Motor neuron (in vitro differentiated cells): ENCODE results near the gene MICAL3. TPM values are rescaled to one million over a fixed set of nuclear protein-coding genes. Genes with fewer than 3 reads are reported as not detected.

Experiments used
- ATAC-seq, 8 experiments: fragments of 200-7000 bp; cut with Tn5 transposase; replicated peaks in 6 of 8; 2 replicates each; pipeline ENCODE4 v1.8.0; 2021; ENCODE audit warnings: mild to moderate bottlenecking in 8 of 8, moderate library complexity in 8 of 8
- H3K27ac ChIP-seq, 2 donors: fragments of 250-450 bp; sonication (Bioruptor Pico); 2 replicates each; pipeline ENCODE4 v1.9.0; 2021; ENCODE audit warnings: antibody characterized with exemption in 2 of 2, mild to moderate bottlenecking in 2 of 2, moderate library complexity in 1 of 2
- H3K4me1 ChIP-seq, 2 donors: fragments of 250-450 bp; sonication (Bioruptor Pico); replicated peaks in 1 of 2; 2 replicates each; pipeline ENCODE4 v1.6.1; 2021; ENCODE audit warnings: antibody characterized with exemption in 2 of 2, mild to moderate bottlenecking in 2 of 2, moderate library complexity in 1 of 2
- H3K4me3 ChIP-seq, 5 donors: fragments of 250-450 bp; sonication (Bioruptor Pico); 2 replicates each; pipeline ENCODE4 v1.9.0; 2021; ENCODE audit warnings: antibody characterized with exemption in 5 of 5, mild to moderate bottlenecking in 5 of 5, moderate library complexity in 4 of 5
- WGBS, 10 experiments: fragments of 450-650 bp; shearing (Covaris generic); methylation state at CpG; one replicate each; pipeline ENCODE4 v1.0.0; 2022; 5-methylcytosine and 5-hydroxymethylcytosine counted together
- in situ Hi-C, 9 experiments: fragments of 400-800 bp; cut with MboI; loops; one replicate each; pipeline ENCODE4 v1.15.0; 2021; ENCODE audit warnings: low sequenced_read_pairs in 9 of 9, low pct_unique_long_range_greater_than_20kb in 2 of 9; ENCODE audit not compliant: unreplicated experiment in 9 of 9
- total RNA-seq, 8 experiments: library from RNA; unstranded; fragments of 300-600 nt; gene quantifications; 2 replicates each; pipeline versions ENCODE4 v1.2.3 to v1.2.4, GENCODE V29; 2022

The MICAL3 gene
- total RNA-seq, 8 experiments from 2014 or later, result 15.2 to 46.0 (median 20.4) TPM

DNA sequence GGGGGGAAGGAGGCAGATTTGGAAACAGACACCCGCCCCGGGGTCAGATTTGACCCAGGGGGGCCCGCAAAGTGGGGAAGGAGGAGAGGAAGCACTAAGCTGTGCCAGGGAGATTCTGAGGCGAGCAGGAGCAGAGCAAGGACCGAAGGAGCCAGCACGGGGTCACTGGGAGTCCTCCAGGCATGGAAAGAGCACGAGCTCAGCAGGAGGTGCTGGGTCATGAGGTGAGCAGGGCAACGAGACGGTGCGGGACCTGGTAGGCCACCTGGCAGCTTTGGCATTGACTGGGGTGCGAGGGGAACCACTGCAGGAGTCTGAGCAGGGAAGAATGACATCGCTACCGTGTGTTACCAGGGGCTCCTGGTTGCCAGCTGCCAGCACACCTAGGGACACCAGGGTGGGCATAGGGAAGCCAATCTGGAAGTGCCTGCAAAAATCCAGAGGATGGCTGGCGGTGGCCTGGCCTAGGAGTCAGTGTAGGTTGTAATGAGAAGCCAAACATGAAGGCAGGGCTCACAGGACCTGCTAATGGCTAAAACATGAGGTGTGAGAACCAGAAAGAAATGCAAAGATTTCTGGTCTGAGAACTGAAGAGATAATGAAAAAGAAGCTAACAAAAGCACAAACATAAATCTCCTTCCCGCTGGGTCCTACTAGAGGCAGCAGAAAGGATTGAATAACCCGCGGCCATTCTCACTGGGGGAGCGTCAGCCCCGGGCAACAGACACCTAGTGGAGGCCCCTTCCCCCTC lies 63.5 kb downstream of the MICAL3 start:
- Histone ChIP-seq H3K4me1 (peaks cover 6 to 19% of the 10 kb centered on the region in 2 donors), H3K27ac (no peak overlapping the region), H3K4me3 (no peak overlapping the region)
- 17 to 53% (median 51%) methylated on average over 1 to 9 of the region's 19 CpGs; no CpG with 5 or more reads in 6 of the 10 experiments for WGBS, 10 experiments
- ATAC-seq, result peak in 5 of 8 experiments; percentile 68 to 78 (median 72)
- in situ Hi-C loops, result no loop called here

- H3K4me1 ChIP-seq, result peaks cover 6 to 19% of the 10 kb centered on the region in 2 donors
- no peak overlapping the region for H3K27ac ChIP-seq
- in situ Hi-C loops, result no loop called here
- ATAC-seq, result no peak
- 80 to 100% (median 99%) methylated on average over 1 to 7 of the region's 8 CpGs; no CpG with 5 or more reads in 4 of the 10 experiments for WGBS, 10 experiments
- no peak overlapping the region for H3K4me3 ChIP-seq
Measured at GRCh38 chr22:17960011-17960410, 64.3 kb downstream of the MICAL3 start.

- H3K4me1 ChIP-seq, result peaks cover 6 to 13% of the 10 kb centered on the region in 2 donors
- H3K4me3 ChIP-seq, result no peak overlapping the region
- no peak overlapping the region for H3K27ac ChIP-seq
- in situ Hi-C loops, result no loop called here
- ATAC-seq, result no peak
- WGBS, 10 experiments, result 40 to 100% (median 80%) methylated on average over 1 to 4 of the region's 7 CpGs; no CpG with 5 or more reads in 5 of the 10 experiments
Measured at GRCh38 chr22:17958166-17958565, 66.2 kb downstream of the MICAL3 start.

- H3K27ac ChIP-seq, result no peak overlapping the region
- peaks cover 6 to 13% of the 10 kb centered on the region in 2 donors for H3K4me1 ChIP-seq
- ATAC-seq, result peak in 1 of 8 experiments; percentile 48
- WGBS, 10 experiments, result 10 to 90% (median 65%) methylated on average over 1 to 6 of the region's 6 CpGs
- H3K4me3 ChIP-seq, result no peak overlapping the region
- in situ Hi-C loops, result no loop called here
Measured at GRCh38 chr22:17957693-17958092, 66.7 kb downstream of the MICAL3 start.

DNA sequence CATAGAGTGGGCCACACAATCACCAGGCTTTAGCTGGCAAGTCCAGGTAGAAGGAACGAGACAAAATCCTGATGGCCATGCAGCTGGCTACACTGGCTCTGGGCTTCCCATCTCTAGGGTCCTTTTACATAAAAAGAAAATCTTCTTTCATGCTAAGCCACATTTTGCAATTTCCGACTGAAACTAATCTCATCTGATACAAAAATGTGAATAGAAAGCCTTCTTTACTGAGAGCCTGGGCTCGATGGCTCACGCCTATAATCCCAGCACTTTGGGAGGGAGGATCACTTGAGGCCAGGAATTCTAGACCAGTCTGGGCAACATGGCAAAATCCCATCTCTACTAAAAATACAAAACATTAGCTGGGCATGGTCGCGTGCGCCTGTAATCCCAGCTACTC lies 67.2 kb downstream of the MICAL3 start:
- in situ Hi-C loops, result no loop called here
- Histone ChIP-seq H3K4me3 (no peak overlapping the region), H3K4me1 (peaks cover 6 to 13% of the 10 kb centered on the region in 2 donors), H3K27ac (no peak overlapping the region)
- 43 to 96% (median 87%) methylated on average over 5 to 7 of the region's 7 CpGs; no CpG with 5 or more reads in 2 of the 10 experiments for WGBS, 10 experiments
- ATAC-seq, result no peak

DNA sequence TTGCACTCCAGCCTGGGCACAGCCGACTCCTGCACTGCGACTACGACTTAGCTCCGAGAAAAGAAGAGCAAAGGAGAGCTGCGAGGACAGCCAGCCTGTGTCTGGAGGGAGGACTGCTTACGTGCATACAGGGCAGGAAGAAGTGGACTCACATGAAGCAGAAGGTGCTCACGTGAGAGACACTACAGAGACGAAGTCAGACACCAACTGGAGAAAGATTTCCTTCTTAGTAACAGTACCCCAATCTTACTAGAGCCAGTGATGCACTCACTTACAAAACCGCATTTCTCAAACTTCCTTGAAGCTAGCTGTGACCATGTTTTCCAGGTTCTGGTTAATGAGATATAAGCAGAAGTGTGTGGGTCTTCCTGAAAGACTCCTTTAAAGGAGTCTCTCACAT lies 67.7 kb downstream of the MICAL3 start:
- 60 to 100% (median 100%) methylated on average over 1 to 6 of the region's 9 CpGs; no CpG with 5 or more reads in 3 of the 10 experiments for WGBS, 10 experiments
- no peak for ATAC-seq
- Histone ChIP-seq H3K4me1 (peaks cover 6 to 13% of the 10 kb centered on the region in 2 donors), H3K27ac (no peak overlapping the region), H3K4me3 (no peak overlapping the region)
- in situ Hi-C loops, result no loop called here

DNA sequence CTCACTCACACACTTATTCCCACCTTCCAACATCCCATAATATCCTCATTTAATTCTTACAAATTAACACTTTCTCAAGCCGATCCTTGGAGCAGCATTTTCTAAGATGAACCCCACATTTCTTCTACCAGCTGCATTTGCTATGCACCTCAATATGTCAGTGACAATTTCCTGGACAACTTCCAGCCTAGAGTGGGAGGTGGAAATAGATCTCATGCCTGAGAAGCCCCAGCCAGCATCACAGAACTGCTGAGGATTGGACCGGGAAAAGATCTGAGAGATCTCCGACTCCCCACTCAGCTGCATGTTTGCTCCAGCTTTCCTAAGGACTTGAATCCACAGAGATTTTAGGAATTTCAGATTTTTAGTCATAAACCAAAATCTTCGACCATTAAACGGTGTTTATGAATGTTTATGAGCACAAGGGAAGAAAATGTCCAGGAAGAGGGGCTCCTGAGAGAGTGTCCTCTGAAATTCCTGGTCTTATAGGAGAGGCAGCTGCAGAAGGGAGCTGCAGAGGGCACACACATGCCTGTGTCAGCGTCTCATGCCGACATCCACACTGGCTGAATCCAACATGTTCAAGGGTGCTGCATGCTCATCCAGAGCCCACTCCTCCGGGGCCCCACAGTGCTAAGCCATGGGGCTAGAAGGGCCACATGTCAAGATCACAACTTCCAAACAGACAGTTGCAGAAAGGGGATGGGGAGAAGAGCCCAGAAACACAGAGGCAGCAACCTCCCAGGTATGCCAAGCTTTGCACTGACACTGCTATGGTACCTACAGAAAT lies 68.6 kb downstream of the MICAL3 start:
- H3K27ac ChIP-seq, result no peak overlapping the region
- peaks cover 4 to 5% of the 10 kb centered on the region in 2 donors for H3K4me1 ChIP-seq
- in situ Hi-C loops, result no loop called here
- no peak for ATAC-seq
- WGBS, 10 experiments, result 24 to 100% (median 82%) methylated on average over 1 to 8 of the region's 8 CpGs; no CpG with 5 or more reads in 2 of the 10 experiments
- H3K4me3 ChIP-seq, result no peak overlapping the region

GRCh38 chr22:17954860-17955587 lies 69.3 kb downstream of the MICAL3 start:
- 57 to 100% (median 93%) methylated on average over 1 to 8 of the region's 8 CpGs; no CpG with 5 or more reads in 4 of the 10 experiments for WGBS, 10 experiments
- in situ Hi-C loops, result no loop called here
- Histone ChIP-seq H3K4me1 (no peaks in the 10 kb centered on the region), H3K27ac (no peak overlapping the region), H3K4me3 (no peak overlapping the region)
- ATAC-seq, result no peak

DNA sequence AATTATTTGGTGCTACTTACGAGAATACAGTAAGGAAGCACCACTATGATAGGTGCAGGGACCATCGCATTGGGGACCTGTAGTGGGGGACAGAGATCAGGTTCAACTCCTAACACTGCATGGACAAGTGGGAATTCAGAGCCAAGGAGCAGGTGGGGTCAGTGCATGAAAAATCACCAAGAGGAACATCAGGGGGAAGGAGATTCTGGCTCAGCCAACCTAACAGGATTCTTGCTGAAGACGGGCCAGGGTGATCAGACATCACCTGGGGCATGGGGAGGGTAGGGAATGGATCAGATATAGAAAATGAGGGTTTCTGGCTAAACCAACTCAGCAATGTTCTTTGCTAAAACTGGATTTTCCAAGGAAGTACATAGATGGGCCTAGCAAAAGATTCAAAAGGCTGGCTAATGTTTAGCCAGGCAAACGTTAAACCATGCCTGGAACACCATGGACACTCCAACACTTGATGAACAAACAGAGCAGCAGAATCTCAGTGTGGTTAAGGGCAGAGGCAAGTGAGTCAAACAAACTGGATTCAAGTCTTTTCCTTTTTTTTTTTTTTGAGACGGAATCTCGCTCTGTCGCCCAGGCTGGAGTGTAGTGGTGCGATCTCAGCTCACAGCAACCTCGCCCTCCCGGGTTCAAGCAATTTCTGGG lies 70.0 kb downstream of the MICAL3 start:
- 40 to 100% (median 98%) methylated on average over 1 to 7 of the region's 10 CpGs for WGBS, 10 experiments
- in situ Hi-C loops, result no loop called here
- no peaks in the 10 kb centered on the region for H3K4me1 ChIP-seq
- no peak overlapping the region for H3K4me3 ChIP-seq
- ATAC-seq, result no peak
- no peak overlapping the region for H3K27ac ChIP-seq

DNA sequence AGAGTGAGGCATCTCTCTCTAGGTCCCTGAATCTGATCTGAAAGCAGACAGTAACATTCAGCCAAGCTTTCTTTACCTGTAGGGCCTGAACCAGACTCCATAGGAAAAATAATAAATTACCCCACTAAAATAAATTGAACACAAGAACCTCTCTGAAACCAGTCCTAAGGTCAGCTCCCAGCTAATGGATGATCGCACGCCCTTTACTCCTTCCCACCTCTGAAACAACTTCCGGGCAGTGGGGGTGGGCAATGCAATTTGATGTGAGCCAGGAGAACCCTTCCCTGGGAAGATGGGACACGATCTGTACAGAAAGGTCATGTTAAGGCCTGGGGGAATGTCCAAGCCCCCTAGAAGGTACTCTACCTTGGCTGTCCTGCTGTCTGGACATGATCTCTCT lies 71.2 kb downstream of the MICAL3 start:
- 60 to 100% (median 90%) methylated on average over 1 to 4 of the region's 4 CpGs; no CpG with 5 or more reads in 6 of the 10 experiments for WGBS, 10 experiments
- no peak for ATAC-seq
- in situ Hi-C loops, result no loop called here
- no peaks in the 10 kb centered on the region for H3K4me1 ChIP-seq
- H3K27ac ChIP-seq, result no peak overlapping the region
- H3K4me3 ChIP-seq, result no peak overlapping the region

DNA sequence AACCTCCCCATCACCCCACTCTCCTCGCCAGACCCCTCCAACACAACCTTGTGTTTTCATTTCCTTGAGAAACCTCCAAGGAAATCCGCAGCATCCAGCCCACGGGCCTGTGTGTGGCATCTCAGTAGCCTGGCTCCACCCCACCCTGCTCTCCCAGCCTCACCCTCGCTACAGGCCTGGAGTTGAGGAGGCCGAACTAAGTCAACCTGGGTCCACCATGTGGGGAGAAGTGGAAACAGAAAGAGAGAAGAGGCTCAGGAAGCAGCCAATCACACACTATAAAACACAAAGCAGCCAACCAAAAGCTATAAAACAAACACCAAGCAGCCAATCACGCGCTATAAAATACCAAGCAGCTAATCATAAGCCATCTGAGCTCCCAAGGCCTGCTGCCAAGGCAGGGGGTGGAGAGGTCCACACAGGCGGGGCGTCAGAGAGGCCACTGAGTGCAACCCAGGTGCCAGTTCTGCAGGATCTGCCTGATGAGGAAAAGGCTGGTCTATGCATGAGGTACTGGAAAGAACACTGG lies 72.0 kb downstream of the MICAL3 start:
- peak in 3 of 8 experiments; percentile 21 to 51 (median 36) for ATAC-seq
- H3K4me3 ChIP-seq, result no peak overlapping the region
- in situ Hi-C loops, result no loop called here
- 40 to 100% (median 91%) methylated on average over 1 to 6 of the region's 9 CpGs; no CpG with 5 or more reads in 6 of the 10 experiments for WGBS, 10 experiments
- no peak overlapping the region for H3K27ac ChIP-seq
- no peaks in the 10 kb centered on the region for H3K4me1 ChIP-seq

GRCh38 chr22:17951315-17951714 lies 73.0 kb downstream of the MICAL3 start:
- Histone ChIP-seq H3K27ac (no peak overlapping the region), H3K4me3 (no peak overlapping the region), H3K4me1 (peaks cover 4 to 8% of the 10 kb centered on the region in 2 donors)
- in situ Hi-C loops, result no loop called here
- no peak for ATAC-seq
- 80 to 100% (median 90%) methylated on average over 1 to 5 of the region's 5 CpGs; no CpG with 5 or more reads in 1 of the 10 experiments for WGBS, 10 experiments
